ENCODE results near the gene IGSF21. TPM values are rescaled to one million over a fixed set of nuclear protein-coding genes. Genes with fewer than 3 reads are reported as not detected.

Gene IGSF21
- total and polyA plus RNA-seq, 10 of the 15 experiments (the other 5 are each of a cell fraction or from before 2014, with no cell fraction given) = 0.03 to 0.49 TPM; not detected in 8

GRCh38 chr1:18058206-18058921 lies 49.2 kb upstream of the IGSF21 start (continued):
- no peak for TF ChIP-seq REST (IDR thresholded peaks at IDR 0.05; ENCODE audit: low read depth, low read length)
- no peak for TF ChIP-seq BRCA1 (IDR thresholded peaks at IDR 0.05; ENCODE audit: low read depth, low read length)
- no peak for TF ChIP-seq SMAD5 (IDR thresholded peaks at IDR 0.05; ENCODE audit: low read depth)
- no peak for TF ChIP-seq RAD21 (IDR thresholded peaks at IDR 0.05; ENCODE audit: insufficient read depth, low read depth, low read length)
- TF ChIP-seq ZBED1 (IDR thresholded peaks at IDR 0.05; ENCODE audit: borderline replicate concordance) = no peak
- no peak for TF ChIP-seq CREM (IDR thresholded peaks at IDR 0.05; ENCODE audit: low read depth)
- no peak for TF ChIP-seq PAX5 (IDR thresholded peaks at IDR 0.05; ENCODE audit: borderline replicate concordance, low read depth, low read length)

- Histone ChIP-seq H3K27me3 (replicated peaks in 1 of 2; ENCODE audit: control insufficient read depth in 2 of 2, insufficient read depth in 2 of 2, low read length in 1 of 2) (no peaks in the 10 kb centered on the region), H3K9me3 (replicated peaks; ENCODE audit: control insufficient read depth, insufficient read depth, low read length) (no peaks in the 10 kb centered on the region), H3K36me3 (ENCODE audit: control insufficient read depth in 2 of 2, insufficient read depth in 2 of 2, low read length in 1 of 2) (no peaks in the 10 kb centered on the region), H3K27ac (ENCODE audit: control insufficient read depth, insufficient read depth) (no peak overlapping the region), H4K20me1 (ENCODE audit: control insufficient read depth, insufficient read depth) (no peaks in the 10 kb centered on the region), H2AFZ (ENCODE audit: control insufficient read depth, low read depth, low read length) (no peak overlapping the region), H3K79me2 (ENCODE audit: control insufficient read depth, insufficient read depth, low read length) (no peaks in the 10 kb centered on the region), H3K4me3 (no peak overlapping the region), H3K4me2 (ENCODE audit: control insufficient read depth, insufficient read depth) (no peak overlapping the region), H3K9ac (ENCODE audit: control insufficient read depth, insufficient read depth, low read length) (no peak overlapping the region), H3K4me1 (ENCODE audit: control insufficient read depth, insufficient read depth, low read length) (no peaks in the 10 kb centered on the region)
- intact Hi-C loops (cut with micrococcal nuclease; ENCODE audit: unreplicated experiment) (no loop called here), in situ Hi-C loops (cut with MboI) (no loop called here)
- no TSS peak for BruUV-seq (replicated peaks)
- no peak for DNase-seq (ENCODE audit: low read depth, low spot score)
- no peak for ATAC-seq
- SMC1A ChIA-PET (ENCODE audit: uncharacterized antibody, unreplicated experiment) = no interaction called here
- CTCF ChIA-PET = no interaction called here
- POLR2A ChIA-PET = no interaction called here
- TF ChIP-seq TCF7 (IDR thresholded peaks at IDR 0.05; ENCODE audit: borderline replicate concordance) (no peak), MXI1 (IDR thresholded peaks at IDR 0.05; ENCODE audit: low read depth, low read length) (no peak), LARP7 (IDR thresholded peaks at IDR 0.05) (no peak)
- 34% methylated on average over 7 of the region's 7 CpGs for WGBS (ENCODE audit: insufficient coverage, insufficient replicate concordance, low lambda C conversion rate, missing lambda C conversion rate)
- RAD21 ChIA-PET (ENCODE audit: unreplicated experiment) = no interaction called here
- no peak for FAIRE-seq
These were observed 48.5 kb upstream of the IGSF21 start for GRCh38 chr1:18058981-18059605.

All from GM12878 (cell line).